ENCODE data around the gene MANF. TPM values are rescaled to one million over a fixed set of nuclear protein-coding genes. Genes with fewer than 3 reads are reported as not detected.

Gene MANF
- 100 to 1,000 TPM in 1 of 2 donors, 10 to 100 TPM in 1; 31.4 to 114 TPM for total RNA-seq
- polyA plus RNA-seq (ENCODE audit: insufficient read length in 2 of 2) = 10 to 100 TPM; 73.1 to 95.3 TPM
- long read RNA-seq, donor 1, transcript MANF-204 (4 exons, 1,153 nt) = major isoform, 12 of 27 reads
- long read RNA-seq, donor 1, partial matches to known transcripts = 8 of 27 reads
- long read RNA-seq, donor 1, other reads (novel, unspliced or antisense) = 0 of 27 reads
- long read RNA-seq, donor 2, partial matches to known transcripts = 0 of 2 reads
- long read RNA-seq, donor 2, other reads (novel, unspliced or antisense) = 0 of 2 reads
- long read RNA-seq, donor 3, transcript MANF-204 (4 exons, 1,153 nt) = major isoform, 9 of 14 reads
- long read RNA-seq, donor 3, partial matches to known transcripts = 0 of 14 reads
- long read RNA-seq, donor 3, other reads (novel, unspliced or antisense) = 0 of 14 reads
- long read RNA-seq, donor 4, transcript MANF-203 (2 exons, 436 nt) = minor isoform, 8 of 36 reads
- long read RNA-seq, donor 4, transcript MANF-204 (4 exons, 1,153 nt) = major isoform, 17 of 36 reads
- long read RNA-seq, donor 4, partial matches to known transcripts = 10 of 36 reads
- long read RNA-seq, donor 4, other reads (novel, unspliced or antisense) = 0 of 36 reads

- Histone ChIP-seq H3K4me3 (ENCODE audit: low read depth, low read length) (peak within 1 kb of the TSS; percentile 92), H3K4me1 (ENCODE audit: control insufficient read depth, insufficient read depth, low read length) (peaks cover 26% of the 10 kb centered on the region), H3K9me3 (ENCODE audit: control insufficient read depth, insufficient read depth, low read length) (no peaks in the 10 kb centered on the region), H3K27me3 (ENCODE audit: control insufficient read depth, insufficient read depth, low read length) (no peaks in the 10 kb centered on the region), H3K36me3 (ENCODE audit: control insufficient read depth, insufficient read depth, low read length) (peaks cover 42% of the 10 kb centered on the region), H3K27ac (ENCODE audit: low read depth, low read length) (peak within 1 kb of the TSS; percentile 95)
- WGBS (ENCODE audit: insufficient coverage) = 0% methylated on average over 61 of the region's 65 CpGs
- DNase-seq (ENCODE audit: low read depth in 4 of 6, low spot score in 6 of 6) = peak; percentile 85 to 99 (median 96)
Measured at GRCh38 chr3:51384726-51385473, at the start of gene MANF. MANF (plus strand) TSS chr3:51385291; CDS start chr3:51385343, 52 bp downstream.

GRCh38 chr3:51336261-51336660 is 48.8 kb upstream of the MANF start:
- peaks cover 5% of the 10 kb centered on the region for H3K4me1 ChIP-seq (ENCODE audit: control insufficient read depth, insufficient read depth, low read length)
- H3K36me3 ChIP-seq (ENCODE audit: control insufficient read depth, insufficient read depth, low read length) = peaks cover 35% of the 10 kb centered on the region
- no peaks in the 10 kb centered on the region for H3K27me3 ChIP-seq (ENCODE audit: control insufficient read depth, insufficient read depth, low read length)
- no peaks in the 10 kb centered on the region for H3K9me3 ChIP-seq (ENCODE audit: control insufficient read depth, insufficient read depth, low read length)
- 100% methylated on average over 1 of the region's 1 CpG for WGBS (ENCODE audit: insufficient coverage)
- no peak for DNase-seq (ENCODE audit: low read depth in 4 of 6, low spot score in 6 of 6)
- H3K4me3 ChIP-seq (ENCODE audit: low read depth, low read length) = no peak overlapping the region
- no peak overlapping the region for H3K27ac ChIP-seq (ENCODE audit: low read depth, low read length)

- Histone ChIP-seq H3K27ac (ENCODE audit: low read depth, low read length) (no peak overlapping the region), H3K9me3 (ENCODE audit: control insufficient read depth, insufficient read depth, low read length) (no peaks in the 10 kb centered on the region), H3K4me1 (ENCODE audit: control insufficient read depth, insufficient read depth, low read length) (peaks cover 5% of the 10 kb centered on the region), H3K36me3 (ENCODE audit: control insufficient read depth, insufficient read depth, low read length) (peaks cover 36% of the 10 kb centered on the region), H3K27me3 (ENCODE audit: control insufficient read depth, insufficient read depth, low read length) (no peaks in the 10 kb centered on the region), H3K4me3 (ENCODE audit: low read depth, low read length) (no peak overlapping the region)
- DNase-seq (ENCODE audit: low read depth in 4 of 6, low spot score in 6 of 6) = no peak
- WGBS (ENCODE audit: insufficient coverage) = 100% methylated on average over 1 of the region's 1 CpG
Measured at GRCh38 chr3:51337666-51338065, 47.4 kb upstream of the MANF start.

GRCh38 chr3:51338632-51339031 is 46.5 kb upstream of the MANF start:
- Histone ChIP-seq H3K9me3 (ENCODE audit: control insufficient read depth, insufficient read depth, low read length) (no peaks in the 10 kb centered on the region), H3K27me3 (ENCODE audit: control insufficient read depth, insufficient read depth, low read length) (no peaks in the 10 kb centered on the region), H3K36me3 (ENCODE audit: control insufficient read depth, insufficient read depth, low read length) (peaks cover 34% of the 10 kb centered on the region), H3K27ac (ENCODE audit: low read depth, low read length) (no peak overlapping the region), H3K4me3 (ENCODE audit: low read depth, low read length) (no peak overlapping the region), H3K4me1 (ENCODE audit: control insufficient read depth, insufficient read depth, low read length) (peaks cover 5% of the 10 kb centered on the region)
- no peak for DNase-seq (ENCODE audit: low read depth in 4 of 6, low spot score in 6 of 6)
- 100% methylated on average over 2 of the region's 3 CpGs for WGBS (ENCODE audit: insufficient coverage)

GRCh38 chr3:51340013-51340829 is 44.9 kb upstream of the MANF start:
- Histone ChIP-seq H3K9me3 (ENCODE audit: control insufficient read depth, insufficient read depth, low read length) (no peaks in the 10 kb centered on the region), H3K27me3 (ENCODE audit: control insufficient read depth, insufficient read depth, low read length) (no peaks in the 10 kb centered on the region), H3K36me3 (ENCODE audit: control insufficient read depth, insufficient read depth, low read length) (peaks cover 31% of the 10 kb centered on the region), H3K4me1 (ENCODE audit: control insufficient read depth, insufficient read depth, low read length) (peaks cover 5% of the 10 kb centered on the region), H3K27ac (ENCODE audit: low read depth, low read length) (no peak overlapping the region), H3K4me3 (ENCODE audit: low read depth, low read length) (no peak overlapping the region)
- DNase-seq (ENCODE audit: low read depth in 4 of 6, low spot score in 6 of 6) = peak in 1 of 6 donors; percentile 19
- WGBS (ENCODE audit: insufficient coverage) = 38% methylated on average over 3 of the region's 4 CpGs

- Histone ChIP-seq H3K36me3 (ENCODE audit: control insufficient read depth, insufficient read depth, low read length) (peaks cover 31% of the 10 kb centered on the region), H3K27ac (ENCODE audit: low read depth, low read length) (no peak overlapping the region), H3K4me3 (ENCODE audit: low read depth, low read length) (no peak overlapping the region), H3K9me3 (ENCODE audit: control insufficient read depth, insufficient read depth, low read length) (no peaks in the 10 kb centered on the region), H3K27me3 (ENCODE audit: control insufficient read depth, insufficient read depth, low read length) (no peaks in the 10 kb centered on the region), H3K4me1 (ENCODE audit: control insufficient read depth, insufficient read depth, low read length) (peaks cover 5% of the 10 kb centered on the region)
- WGBS (ENCODE audit: insufficient coverage) = 59% methylated on average over 6 of the region's 8 CpGs
- no peak for DNase-seq (ENCODE audit: low read depth in 4 of 6, low spot score in 6 of 6)
Measured at GRCh38 chr3:51340989-51341636, 44.0 kb upstream of the MANF start.

- 97% methylated on average over 5 of the region's 7 CpGs for WGBS (ENCODE audit: insufficient coverage)
- no peak overlapping the region for H3K27ac ChIP-seq (ENCODE audit: low read depth, low read length)
Measured at GRCh38 chr3:51343918-51344687, 41.0 kb upstream of the MANF start.

GRCh38 chr3:51350751-51351150 is 34.3 kb upstream of the MANF start:
- H3K9me3 ChIP-seq (ENCODE audit: control insufficient read depth, insufficient read depth, low read length) = no peaks in the 10 kb centered on the region
- no peak for DNase-seq (ENCODE audit: low read depth in 4 of 6, low spot score in 6 of 6)
- peaks cover 7% of the 10 kb centered on the region for H3K4me1 ChIP-seq (ENCODE audit: control insufficient read depth, insufficient read depth, low read length)
- no peak overlapping the region for H3K27ac ChIP-seq (ENCODE audit: low read depth, low read length)
- H3K4me3 ChIP-seq (ENCODE audit: low read depth, low read length) = no peak overlapping the region
- WGBS (ENCODE audit: insufficient coverage) = no CpG with 5 or more reads among the region's 1 CpG
- no peaks in the 10 kb centered on the region for H3K27me3 ChIP-seq (ENCODE audit: control insufficient read depth, insufficient read depth, low read length)
- H3K36me3 ChIP-seq (ENCODE audit: control insufficient read depth, insufficient read depth, low read length) = peaks cover 18% of the 10 kb centered on the region

More at GRCh38 chr3:51343918-51344687, 41.0 kb upstream of the MANF start:
- Histone ChIP-seq H3K9me3 (ENCODE audit: control insufficient read depth, insufficient read depth, low read length) (no peaks in the 10 kb centered on the region), H3K36me3 (ENCODE audit: control insufficient read depth, insufficient read depth, low read length) (peaks cover 17% of the 10 kb centered on the region), H3K27me3 (ENCODE audit: control insufficient read depth, insufficient read depth, low read length) (no peaks in the 10 kb centered on the region), H3K4me3 (ENCODE audit: low read depth, low read length) (no peak overlapping the region), H3K4me1 (ENCODE audit: control insufficient read depth, insufficient read depth, low read length) (peaks cover 5% of the 10 kb centered on the region)
- no peak for DNase-seq (ENCODE audit: low read depth in 4 of 6, low spot score in 6 of 6)

Data from spinal cord (tissue), 10 donors.